SK-N-SH (cell line): ENCODE data around the gene GRK5. TPM values are rescaled to one million over a fixed set of nuclear protein-coding genes. Genes with fewer than 3 reads are reported as not detected.

Source experiments
- CTCF ChIA-PET: fragments of 300-600, 350-600 bp; formaldehyde crosslinking; extraction: SDS; loops from one replicate; lab custom pipeline; 2021; lab: Yijun Ruan, JAX
- POLR2A ChIA-PET: fragments of 350-600 bp; sonication (Branson Sonifier 250); formaldehyde crosslinking; extraction: SDS; loops from one replicate; lab custom pipeline; 2020; ENCODE audit warnings: antibody characterized with exemption, inconsistent platforms; lab: Yijun Ruan, JAX
- DNase-seq: peaks from one replicate; pipeline ENCODE4 v3.0.0; 2012
- H2AFZ ChIP-seq: fragments of 200-600 bp; sonication (generic); 2 replicates; pipeline ENCODE4 v1.8.1; 2016; ENCODE audit warnings: antibody characterized with exemption, mild to moderate bottlenecking, low read depth
- H3F3A ChIP-seq: fragments of 200-600 bp; sonication (generic); replicated peaks from 2 replicates; pipeline ENCODE3; 2016; ENCODE audit warnings: antibody characterized with exemption, mild to moderate bottlenecking; ENCODE audit not compliant: insufficient read depth
- H3K27ac ChIP-seq, 2 experiments: fragments of 200-500 bp in 1 of 2; fragments of 200-600 bp in 1 of 2; sonication (Bioruptor generic) in 1 of 2; sonication (generic), shearing (Covaris generic) in 1 of 2; 2 replicates each; pipeline versions ENCODE4 v1.5.1 to v1.6.1; 2014 to 2016; ENCODE audit warnings: low read depth in 2 of 2, inconsistent platforms in 1 of 2, low read length in 1 of 2, mild to moderate bottlenecking in 1 of 2, mixed read lengths in 1 of 2
- H3K27me3 ChIP-seq: fragments of 200-600 bp; sonication (generic), shearing (Covaris generic); 2 replicates; pipeline ENCODE4 v1.6.1; 2016; ENCODE audit warnings: mixed run types; ENCODE audit not compliant: insufficient read depth
- H3K36me3 ChIP-seq, 2 experiments: fragments of 200-500 bp in 1 of 2; fragments of 200-600 bp in 1 of 2; sonication (Bioruptor generic) in 1 of 2; sonication (generic) in 1 of 2; replicated peaks in 1 of 2; 2 replicates each; pipeline versions ENCODE3 to v1.5.1; 2014 to 2016; ENCODE audit warnings: low read length in 1 of 2, mild to moderate bottlenecking in 1 of 2; ENCODE audit not compliant: insufficient read depth in 2 of 2, control insufficient read depth in 1 of 2
- H3K4me1 ChIP-seq, 2 experiments: fragments of 200-500 bp in 1 of 2; fragments of 200-600 bp in 1 of 2; sonication (Bioruptor generic) in 1 of 2; sonication (generic), shearing (Covaris generic) in 1 of 2; 2 replicates each; pipeline versions ENCODE4 v1.5.1 to v1.6.1; 2014 to 2016; ENCODE audit warnings: low read depth in 1 of 2, low read length in 1 of 2, mixed run types in 1 of 2; ENCODE audit not compliant: insufficient read depth in 2 of 2, control insufficient read depth in 1 of 2
- H3K4me2 ChIP-seq: fragments of 200-600 bp; sonication (generic), shearing (Covaris generic); 2 replicates; pipeline ENCODE4 v1.6.1; 2017; ENCODE audit warnings: mixed run types
- H3K4me3 ChIP-seq, 2 experiments: fragments of 200-500 bp in 1 of 2; fragments of 200-600 bp in 1 of 2; sonication (Bioruptor generic) in 1 of 2; sonication (generic), shearing (Covaris generic) in 1 of 2; 2 replicates each; pipeline versions ENCODE4 v1.5.1 to v1.8.1; 2014 to 2016; ENCODE audit warnings: low read depth in 2 of 2, inconsistent platforms in 1 of 2, low read length in 1 of 2, mild to moderate bottlenecking in 1 of 2, mixed read lengths in 1 of 2, moderate library complexity in 1 of 2
- H3K79me2 ChIP-seq: fragments of 200-600 bp; sonication (generic); 2 replicates; pipeline ENCODE4 v1.8.1; 2017; ENCODE audit warnings: mild to moderate bottlenecking; ENCODE audit not compliant: insufficient read depth
- H3K9ac ChIP-seq: fragments of 200-600 bp; sonication (generic); 2 replicates; pipeline ENCODE4 v1.6.1; 2017; ENCODE audit warnings: mixed run types
- H3K9me2 ChIP-seq: fragments of 200-600 bp; sonication (generic); 2 replicates; pipeline ENCODE4 v1.6.1; 2017; ENCODE audit warnings: mixed run types
- H3K9me3 ChIP-seq: fragments of 200-600 bp; sonication (generic); 2 replicates; pipeline ENCODE4 v1.6.1; 2017; ENCODE audit warnings: mixed run types, mild to moderate bottlenecking, moderate library complexity
- H4K20me1 ChIP-seq: fragments of 200-600 bp; sonication (generic); 2 replicates; pipeline ENCODE4 v1.6.1; 2017; ENCODE audit warnings: mild to moderate bottlenecking, mixed run types; ENCODE audit not compliant: insufficient read depth
- CHD2 ChIP-seq: fragments of 150-350 bp; IDR thresholded peaks from 2 replicates; pipeline ENCODE4 v1.6.1; 2018; ENCODE audit warnings: low read length; ENCODE audit not compliant: partially characterized antibody
- CTCF ChIP-seq: fragments of 200-600 bp; sonication (generic); IDR thresholded peaks from 2 replicates; pipeline ENCODE4 v1.6.1; 2017; ENCODE audit warnings: antibody characterized with exemption, mild to moderate bottlenecking, moderate library complexity
- FOXJ3 ChIP-seq: sonication (generic); formaldehyde crosslinking; IDR thresholded peaks from 2 replicates; pipeline ENCODE4 v1.5.1; 2020; ENCODE audit warnings: mild to moderate bottlenecking, missing genetic modification reagents
- FOXM1 ChIP-seq: IDR thresholded peaks from 2 replicates; pipeline ENCODE4 v1.4.0; 2012; ENCODE audit warnings: low read depth, mild to moderate bottlenecking
- GABPA ChIP-seq: IDR thresholded peaks from 2 replicates; pipeline ENCODE4 v1.4.0; 2012; ENCODE audit warnings: low read depth, mild to moderate bottlenecking
- IRF3 ChIP-seq: fragments of 150-350 bp; IDR thresholded peaks from 2 replicates; pipeline ENCODE4 v1.6.1; 2016; ENCODE audit warnings: mild to moderate bottlenecking, low read depth, low read length
- JUND ChIP-seq: IDR thresholded peaks from 2 replicates; pipeline ENCODE4 v1.4.0; 2012
- MAX ChIP-seq: IDR thresholded peaks from 2 replicates; pipeline ENCODE4 v1.4.0; 2012; ENCODE audit warnings: low read depth
- MEF2A ChIP-seq: IDR thresholded peaks from 2 replicates; pipeline ENCODE4 v1.4.0; 2012; ENCODE audit warnings: low read depth, borderline replicate concordance
- MXI1 ChIP-seq: IDR thresholded peaks from 2 replicates; pipeline ENCODE4 v1.6.1; 2012; ENCODE audit warnings: mild to moderate bottlenecking, low read depth, low read length, improper control_type of control experiment
- NRF1 ChIP-seq: IDR thresholded peaks from 2 replicates; pipeline ENCODE4 v1.6.1; 2012; ENCODE audit warnings: low read depth, mild to moderate bottlenecking, low read length
- PBX3 ChIP-seq: IDR thresholded peaks from 2 replicates; pipeline ENCODE4; 2012
- RAD21 ChIP-seq: IDR thresholded peaks from 2 replicates; pipeline ENCODE4 v1.6.1; 2012; ENCODE audit warnings: mild to moderate bottlenecking, low read length
- REST ChIP-seq: IDR thresholded peaks from 2 replicates; pipeline ENCODE4 v1.6.1; 2012; ENCODE audit warnings: mild to moderate bottlenecking, low read depth, low read length, moderate library complexity
- RXRA ChIP-seq: IDR thresholded peaks from 2 replicates; pipeline ENCODE4 v1.4.0; 2012; ENCODE audit warnings: low read depth, mild to moderate bottlenecking, borderline replicate concordance
- SMC3 ChIP-seq: IDR thresholded peaks from 2 replicates; pipeline ENCODE4 v1.6.1; 2012; ENCODE audit warnings: low read depth, low read length, improper control_type of control experiment
- USF1 ChIP-seq: IDR thresholded peaks from 2 replicates; pipeline ENCODE4 v1.4.0; 2012; ENCODE audit warnings: low read depth, borderline replicate concordance
- ZBTB33 ChIP-seq: IDR thresholded peaks from 2 replicates; pipeline ENCODE4 v1.4.0; 2012; ENCODE audit warnings: low read depth, borderline replicate concordance
- WGBS: methylation state at CpG from one replicate; pipeline ENCODE4 v1.1.6; 2017; ENCODE audit warnings: low lambda C conversion rate; 5-methylcytosine and 5-hydroxymethylcytosine counted together
- polyA plus RNA-seq, 3 experiments: library from polyadenylated mRNA; depleted of rRNA; stranded (reverse); fragments of >200 nt; gene quantifications; 2 replicates each; pipeline ENCODE4 v1.2.3, GENCODE V29; 2012

GRK5 gene
- polyA plus RNA-seq, 1 of the 3 experiments (the other 2 are of a cell fraction) = 12.1 TPM

- no peaks in the 10 kb centered on the region for H3K27me3 ChIP-seq
- no peaks in the 10 kb centered on the region for H3K4me1 ChIP-seq
- TF ChIP-seq FOXM1 = no peak
- TF ChIP-seq MXI1 = no peak
- no peak for TF ChIP-seq MAX
- no peak for TF ChIP-seq RXRA
- TF ChIP-seq FOXJ3 = no peak
- TF ChIP-seq IRF3 = no peak
- TF ChIP-seq PBX3 = no peak
- TF ChIP-seq SMC3 = no peak
- no peak for TF ChIP-seq MEF2A
- no peak for TF ChIP-seq ZBTB33
- TF ChIP-seq JUND = no peak
- TF ChIP-seq CHD2 = no peak
- no peak for TF ChIP-seq REST
- no peak for TF ChIP-seq RAD21
- no peak for TF ChIP-seq NRF1
- no peak for TF ChIP-seq CTCF
- no peak for TF ChIP-seq GABPA
- no peak for TF ChIP-seq USF1
- no peak overlapping the region for H3K4me3 ChIP-seq
- no peaks in the 10 kb centered on the region for H3F3A ChIP-seq
- no peak overlapping the region for H2AFZ ChIP-seq
- no peak overlapping the region for H3K9ac ChIP-seq
- no peak for DNase-seq
- no peaks in the 10 kb centered on the region for H3K9me3 ChIP-seq
- H3K79me2 ChIP-seq = no peaks in the 10 kb centered on the region
- no peak overlapping the region for H3K4me2 ChIP-seq
- no peak overlapping the region for H3K27ac ChIP-seq
- POLR2A ChIA-PET = no interaction called here
- 88% methylated on average over 3 of the region's 6 CpGs for WGBS
- H4K20me1 ChIP-seq = no peaks in the 10 kb centered on the region
- CTCF ChIA-PET = interaction anchor here (1.2 to 1.8 kb wide), 3 partner anchors 12 to 301 kb away, joined by 4 to 6 read pairs (median 5); no protein-coding TSS in a partner anchor
- peaks cover 0 to 10% of the 10 kb centered on the region in 2 experiments for H3K36me3 ChIP-seq
- H3K9me2 ChIP-seq = no peaks in the 10 kb centered on the region
Measured at GRCh38 chr10:119500821-119501220, 293.4 kb downstream of the GRK5 start.
